PC-9 (cell line): ENCODE results near the gene ADAM8. TPM values are rescaled to one million over a fixed set of nuclear protein-coding genes. Genes with fewer than 3 reads are reported as not detected.
"Not testable (repeated sequence)": the region's sequence is repeated elsewhere in the genome, so short reads cannot be mapped to it uniquely, and the experiment has no call there.

ENCODE experiments used
- BruUV-seq: library from RNA; stranded (reverse); fragments of 400-500 nt; replicated peaks from 2 replicates; lab custom pipeline; 2021; lab: Mats Ljungman, UMichigan
- CTCF ChIA-PET: fragments of 300-600 bp; sonication (Branson Sonifier 250); formaldehyde crosslinking; loops from one replicate; lab custom pipeline; 2022; ENCODE audit warnings: antibody characterized with exemption; lab: Charles Lee
- POLR2A ChIA-PET: fragments of 300-600 bp; sonication (Branson Sonifier 250); formaldehyde crosslinking; loops from one replicate; lab custom pipeline; 2022; ENCODE audit warnings: antibody characterized with exemption; ENCODE audit not compliant: unreplicated experiment; lab: Charles Lee
- DNase-seq, 2 experiments: peaks; one replicate each; pipeline versions ENCODE4 v3.0.0 to v3.0.0-alpha.2; 2015 to 2022; ENCODE audit warnings: mixed read lengths in 1 of 2
- H2AFZ ChIP-seq: fragments of 200-600 bp; sonication (generic); 2 replicates; pipeline ENCODE4 v1.8.1; 2017; ENCODE audit warnings: antibody characterized with exemption
- H3F3A ChIP-seq: fragments of 200-600 bp; sonication (generic); 2 replicates; pipeline ENCODE4 v1.8.1; 2017; ENCODE audit warnings: antibody characterized with exemption, mild to moderate bottlenecking, low read depth; ENCODE audit not compliant: insufficient read depth
- H3K27ac ChIP-seq: fragments of 200-600 bp; sonication (generic); 2 replicates; pipeline ENCODE4 v1.6.1; 2016; ENCODE audit warnings: mixed run types
- H3K27me3 ChIP-seq: fragments of 200-600 bp; sonication (generic); 2 replicates; pipeline ENCODE4 v1.6.1; 2016; ENCODE audit warnings: low read depth, mixed run types; ENCODE audit not compliant: insufficient read depth
- H3K36me3 ChIP-seq: fragments of 200-600 bp; sonication (generic); 2 replicates; pipeline ENCODE4 v1.6.1; 2016; ENCODE audit warnings: low read depth, mixed run types
- H3K4me1 ChIP-seq: fragments of 200-600 bp; sonication (generic); replicated peaks from 2 replicates; pipeline ENCODE4 v1.6.1; 2016; ENCODE audit warnings: mixed run types; ENCODE audit not compliant: insufficient read depth
- H3K4me2 ChIP-seq: fragments of 200-600 bp; sonication (generic); 2 replicates; pipeline ENCODE4 v1.6.1; 2017; ENCODE audit warnings: mixed run types
- H3K4me3 ChIP-seq: fragments of 200-600 bp; sonication (generic); 2 replicates; pipeline ENCODE4 v1.6.1; 2016; ENCODE audit warnings: mixed run types
- H3K79me2 ChIP-seq: fragments of 200-600 bp; sonication (generic); 2 replicates; pipeline ENCODE4 v1.6.1; 2017; ENCODE audit warnings: low read depth, mixed run types
- H3K9me2 ChIP-seq: fragments of 200-600 bp; sonication (generic); 2 replicates; pipeline ENCODE4 v1.8.1; 2017; ENCODE audit warnings: mild to moderate bottlenecking; ENCODE audit not compliant: insufficient read depth
- H3K9me3 ChIP-seq: fragments of 200-600 bp; sonication (generic); 2 replicates; pipeline ENCODE4 v1.8.1; 2016; ENCODE audit warnings: low read depth; ENCODE audit not compliant: insufficient read depth
- H4K20me1 ChIP-seq: fragments of 200-600 bp; sonication (generic); 2 replicates; pipeline ENCODE4 v1.8.1; 2017; ENCODE audit not compliant: insufficient read depth
- CTCF ChIP-seq: fragments of 200-600 bp; sonication (generic); conservative IDR thresholded peaks from 2 replicates; pipeline ENCODE4 v1.6.1; 2017; ENCODE audit warnings: mixed run types, antibody characterized with exemption, mild to moderate bottlenecking, moderate library complexity
- EZH2 ChIP-seq: fragments of 200-600 bp; sonication (generic); IDR thresholded peaks from 2 replicates; pipeline ENCODE4 v1.8.0; 2017; ENCODE audit warnings: antibody characterized with exemption, low read depth
- intact Hi-C: fragments of 100-400 bp; cut with micrococcal nuclease; formaldehyde crosslinking; loops from one replicate; pipeline ENCODE4 v1.10.0; 2022; ENCODE audit not compliant: unreplicated experiment
- total RNA-seq: library from RNA; stranded (reverse); gene quantifications from 2 replicates; pipeline ENCODE4 v1.2.3, GENCODE V29; 2021

ADAM8 gene
- total RNA-seq, 1 experiment from 2014 or later = 18.3 TPM

GRCh38 chr10:133266056-133266795, 10.4 kb downstream of the ADAM8 start:
- intact Hi-C loops = no loop called here
- Histone ChIP-seq H3K4me2 (no peak overlapping the region), H3F3A (no peaks in the 10 kb centered on the region; the same call in 1 of the 2 replicates), H2AFZ (no peak overlapping the region), H3K79me2 (no peaks in the 10 kb centered on the region), H3K27me3 (no peaks in the 10 kb centered on the region), H3K27ac (no peak overlapping the region), H3K9me3 (no peaks in the 10 kb centered on the region), H4K20me1 (no peaks in the 10 kb centered on the region), H3K4me3 (no peak overlapping the region), H3K9me2 (no peaks in the 10 kb centered on the region), H3K36me3 (no peaks in the 10 kb centered on the region), H3K4me1 (peaks cover 15% of the 10 kb centered on the region)
- POLR2A ChIA-PET = no interaction called here
- CTCF ChIA-PET = no interaction called here
- DNase-seq = no peak
- BruUV-seq = no TSS peak
- TF ChIP-seq EZH2 (no peak), CTCF (no peak)

- H3K36me3 ChIP-seq, H2AFZ ChIP-seq, H3K27ac ChIP-seq, BruUV-seq, DNase-seq, H3K9me2 ChIP-seq, H3K9me3 ChIP-seq, H4K20me1 ChIP-seq, intact Hi-C loops, POLR2A ChIA-PET, H3K79me2 ChIP-seq, H3K4me3 ChIP-seq, H3K4me2 ChIP-seq, H3F3A ChIP-seq, H3K27me3 ChIP-seq, CTCF ChIA-PET: not testable (repeated sequence)
- peaks cover 18% of the 10 kb centered on the region for H3K4me1 ChIP-seq
Observed at GRCh38 chr10:133265052-133265451, 11.6 kb downstream of the ADAM8 start.

- no peak overlapping the region for H3K4me3 ChIP-seq
- CTCF ChIA-PET = no interaction called here
- intact Hi-C loops = no loop called here
- no TSS peak for BruUV-seq
- H3K4me2 ChIP-seq = no peak overlapping the region
- no peaks in the 10 kb centered on the region for H3K27me3 ChIP-seq
- H3K9me3 ChIP-seq = no peaks in the 10 kb centered on the region
- H3K79me2 ChIP-seq = no peaks in the 10 kb centered on the region
- no peaks in the 10 kb centered on the region for H3K9me2 ChIP-seq
- H3F3A ChIP-seq = peaks cover 2% of the 10 kb centered on the region; the same call in 1 of the 2 replicates
- no peaks in the 10 kb centered on the region for H4K20me1 ChIP-seq
- no peaks in the 10 kb centered on the region for H3K36me3 ChIP-seq
- TF ChIP-seq EZH2 = no peak
- no peak for TF ChIP-seq CTCF
- peaks cover 24% of the 10 kb centered on the region for H3K4me1 ChIP-seq
- H2AFZ ChIP-seq = no peak overlapping the region
- DNase-seq = no peak
- POLR2A ChIA-PET = no interaction called here
- no peak overlapping the region for H3K27ac ChIP-seq
Observed at GRCh38 chr10:133264461-133264860, 12.2 kb downstream of the ADAM8 start.

GRCh38 chr10:133263674-133264073, 13.0 kb downstream of the ADAM8 start:
- H3F3A ChIP-seq = peaks cover 7% of the 10 kb centered on the region; the same call in 1 of the 2 replicates
- no peaks in the 10 kb centered on the region for H3K27me3 ChIP-seq
- no peaks in the 10 kb centered on the region for H3K36me3 ChIP-seq
- no peak overlapping the region for H2AFZ ChIP-seq
- no peak overlapping the region for H3K27ac ChIP-seq
- H3K4me1 ChIP-seq = peaks cover 30% of the 10 kb centered on the region
- no peaks in the 10 kb centered on the region for H3K79me2 ChIP-seq
- no peaks in the 10 kb centered on the region for H3K9me3 ChIP-seq
- no peak overlapping the region for H3K4me3 ChIP-seq
- H3K9me2 ChIP-seq = no peaks in the 10 kb centered on the region
- no peak for TF ChIP-seq CTCF
- no peak for TF ChIP-seq EZH2
- BruUV-seq = no TSS peak
- DNase-seq = no peak
- no peaks in the 10 kb centered on the region for H4K20me1 ChIP-seq
- ChIA-PET POLR2A (no interaction called here), CTCF (no interaction called here)
- no peak overlapping the region for H3K4me2 ChIP-seq
- intact Hi-C loops = no loop called here
